HL-60 (cell line): ENCODE results near the gene THSD7A.

Experiments used
- CTCF ChIP-seq: IDR thresholded peaks from one replicate; pipeline ENCODE4 v1.5.1; 2011; ENCODE audit warnings: low read length, control low read depth, inconsistent platforms; ENCODE audit not compliant: insufficient read depth
- GABPA ChIP-seq: IDR thresholded peaks from 2 replicates; pipeline ENCODE4 v1.6.1; 2012; ENCODE audit warnings: low read depth
- POLR2AphosphoS5 ChIP-seq: IDR thresholded peaks from 2 replicates; pipeline ENCODE4 v1.6.1; 2012; ENCODE audit warnings: low read depth
- REST ChIP-seq: IDR thresholded peaks from 2 replicates; pipeline ENCODE4 v1.6.1; 2012; ENCODE audit warnings: low read depth; ENCODE audit not compliant: insufficient replicate concordance

- TF ChIP-seq CTCF: no peak
- TF ChIP-seq POLR2AphosphoS5: no peak
- TF ChIP-seq REST: no peak
- TF ChIP-seq GABPA: no peak
Measured at GRCh38 chr7:11775401-11775800, 56.6 kb downstream of the THSD7A start.
